ENCODE results near the gene MINDY2.
"Not testable (repeated sequence)": the region's sequence is repeated elsewhere in the genome, so short reads cannot be mapped to it uniquely, and the experiment has no call there.

Gene MINDY2

GRCh38 chr15:58761010-58761388 is 10.1 kb upstream of the MINDY2 start:
- no peak overlapping the region for H3K27ac Mint-ChIP-seq (ENCODE audit: low read depth)
- no peaks in the 10 kb centered on the region for H3K27me3 Mint-ChIP-seq
- H3K36me3 Mint-ChIP-seq (ENCODE audit: insufficient read depth), result no peaks in the 10 kb centered on the region
- H3K9me3 Mint-ChIP-seq, result peaks cover 6% of the 10 kb centered on the region
- ATAC-seq (replicated peaks; ENCODE audit: extremely low read depth, poor library complexity, severe bottlenecking) (no peak), DNase-seq (ENCODE audit: low spot score in 2 of 2) (no peak)
- H3K4me1 Mint-ChIP-seq, result no peaks in the 10 kb centered on the region
- H3K4me3 Mint-ChIP-seq, result no peak overlapping the region

- H3K36me3 Mint-ChIP-seq (ENCODE audit: insufficient read depth), result no peaks in the 10 kb centered on the region
- no peak for ATAC-seq (replicated peaks; ENCODE audit: extremely low read depth, poor library complexity, severe bottlenecking)
- H3K4me3 Mint-ChIP-seq, result no peak overlapping the region
- no peak for DNase-seq (ENCODE audit: low spot score in 2 of 2)
- no peaks in the 10 kb centered on the region for H3K27me3 Mint-ChIP-seq
- peaks cover 6% of the 10 kb centered on the region for H3K9me3 Mint-ChIP-seq
- H3K4me1 Mint-ChIP-seq, result no peaks in the 10 kb centered on the region
- H3K27ac Mint-ChIP-seq (ENCODE audit: low read depth), result no peak overlapping the region
Measured at GRCh38 chr15:58762285-58762684, 8.8 kb upstream of the MINDY2 start.

GRCh38 chr15:58762731-58763130 is 8.4 kb upstream of the MINDY2 start:
- Mint-ChIP-seq H3K27ac (ENCODE audit: low read depth) (no peak overlapping the region), H3K4me3 (no peak overlapping the region), H3K27me3 (no peaks in the 10 kb centered on the region), H3K9me3 (peaks cover 6% of the 10 kb centered on the region), H3K36me3 (ENCODE audit: insufficient read depth) (no peaks in the 10 kb centered on the region), H3K4me1 (no peaks in the 10 kb centered on the region)
- DNase-seq (ENCODE audit: low spot score in 2 of 2), result no peak
- ATAC-seq (replicated peaks; ENCODE audit: extremely low read depth, poor library complexity, severe bottlenecking), result no peak

GRCh38 chr15:58764468-58764867 is 6.6 kb upstream of the MINDY2 start:
- ATAC-seq (replicated peaks; ENCODE audit: extremely low read depth, poor library complexity, severe bottlenecking) (no peak), DNase-seq (ENCODE audit: low spot score in 2 of 2) (no peak)
- peaks cover 2% of the 10 kb centered on the region for H3K36me3 Mint-ChIP-seq (ENCODE audit: insufficient read depth)
- peaks cover 6% of the 10 kb centered on the region for H3K9me3 Mint-ChIP-seq
- no peaks in the 10 kb centered on the region for H3K27me3 Mint-ChIP-seq
- H3K4me3 Mint-ChIP-seq, result no peak overlapping the region
- no peak overlapping the region for H3K27ac Mint-ChIP-seq (ENCODE audit: low read depth)
- H3K4me1 Mint-ChIP-seq, result no peaks in the 10 kb centered on the region

GRCh38 chr15:58766290-58766689 is 4.8 kb upstream of the MINDY2 start:
- H3K27ac Mint-ChIP-seq (ENCODE audit: low read depth), result no peak overlapping the region
- DNase-seq (ENCODE audit: low spot score in 2 of 2), result no peak
- ATAC-seq (replicated peaks; ENCODE audit: extremely low read depth, poor library complexity, severe bottlenecking), result no peak
- H3K9me3 Mint-ChIP-seq, result peaks cover 6% of the 10 kb centered on the region
- H3K4me3 Mint-ChIP-seq, result no peak overlapping the region
- peaks cover 5% of the 10 kb centered on the region for H3K36me3 Mint-ChIP-seq (ENCODE audit: insufficient read depth)
- H3K27me3 Mint-ChIP-seq, result no peaks in the 10 kb centered on the region
- H3K4me1 Mint-ChIP-seq, result no peaks in the 10 kb centered on the region

- H3K36me3 Mint-ChIP-seq (ENCODE audit: insufficient read depth); H3K4me1 Mint-ChIP-seq; H3K27ac Mint-ChIP-seq (ENCODE audit: low read depth); H3K4me3 Mint-ChIP-seq; H3K9me3 Mint-ChIP-seq; H3K27me3 Mint-ChIP-seq; DNase-seq (ENCODE audit: low spot score in 2 of 2); ATAC-seq (replicated peaks; ENCODE audit: extremely low read depth, poor library complexity, severe bottlenecking): not testable (repeated sequence)
Measured at GRCh38 chr15:58768601-58769004, 2.5 kb upstream of the MINDY2 start.

- Mint-ChIP-seq H3K27ac (ENCODE audit: low read depth) (peak overlapping the region; percentile 86), H3K4me3 (no peak overlapping the region), H3K36me3 (ENCODE audit: insufficient read depth) (peaks cover 9% of the 10 kb centered on the region), H3K27me3 (no peaks in the 10 kb centered on the region), H3K4me1 (no peaks in the 10 kb centered on the region), H3K9me3 (no peaks in the 10 kb centered on the region)
- ATAC-seq (replicated peaks; ENCODE audit: extremely low read depth, poor library complexity, severe bottlenecking), result peak; percentile 56
- DNase-seq (ENCODE audit: low spot score in 2 of 2), result no peak
Measured at GRCh38 chr15:58770519-58770856, 614 bp upstream of the MINDY2 start.

- DNase-seq (ENCODE audit: low spot score in 2 of 2), result no peak
- no peaks in the 10 kb centered on the region for H3K4me1 Mint-ChIP-seq
- peaks cover 9% of the 10 kb centered on the region for H3K36me3 Mint-ChIP-seq (ENCODE audit: insufficient read depth)
- peak; percentile 2 for ATAC-seq (replicated peaks; ENCODE audit: extremely low read depth, poor library complexity, severe bottlenecking)
- H3K27me3 Mint-ChIP-seq, result no peaks in the 10 kb centered on the region
- H3K9me3 Mint-ChIP-seq, result no peaks in the 10 kb centered on the region
- H3K4me3 Mint-ChIP-seq, result no peak overlapping the region
- peak overlapping the region; percentile 86 for H3K27ac Mint-ChIP-seq (ENCODE audit: low read depth)
Measured at GRCh38 chr15:58771621-58772250, 634 bp downstream of the MINDY2 start.

- Mint-ChIP-seq H3K27me3 (no peaks in the 10 kb centered on the region), H3K9me3 (no peaks in the 10 kb centered on the region), H3K4me1 (peaks cover 6% of the 10 kb centered on the region), H3K27ac (ENCODE audit: low read depth) (no peak overlapping the region), H3K36me3 (ENCODE audit: insufficient read depth) (peaks cover 11% of the 10 kb centered on the region), H3K4me3 (no peak overlapping the region)
- DNase-seq (ENCODE audit: low spot score in 2 of 2), result no peak
- no peak for ATAC-seq (replicated peaks; ENCODE audit: extremely low read depth, poor library complexity, severe bottlenecking)
Measured at GRCh38 chr15:58773024-58773423, 1.9 kb downstream of the MINDY2 start.

GRCh38 chr15:58775402-58775801 is 4.3 kb downstream of the MINDY2 start:
- H3K9me3 Mint-ChIP-seq, result no peaks in the 10 kb centered on the region

GRCh38 chr15:58777107-58777506 is 6.0 kb downstream of the MINDY2 start:
- peaks cover 11% of the 10 kb centered on the region for H3K4me1 Mint-ChIP-seq
- no peak overlapping the region for H3K4me3 Mint-ChIP-seq
- DNase-seq (ENCODE audit: low spot score in 2 of 2) (no peak), ATAC-seq (replicated peaks; ENCODE audit: extremely low read depth, poor library complexity, severe bottlenecking) (no peak)
- no peaks in the 10 kb centered on the region for H3K27me3 Mint-ChIP-seq
- H3K27ac Mint-ChIP-seq (ENCODE audit: low read depth), result no peak overlapping the region
- no peaks in the 10 kb centered on the region for H3K9me3 Mint-ChIP-seq
- peaks cover 8% of the 10 kb centered on the region for H3K36me3 Mint-ChIP-seq (ENCODE audit: insufficient read depth)

More at GRCh38 chr15:58775402-58775801, 4.3 kb downstream of the MINDY2 start:
- Mint-ChIP-seq H3K27ac (ENCODE audit: low read depth) (no peak overlapping the region), H3K27me3 (no peaks in the 10 kb centered on the region), H3K4me1 (peaks cover 7% of the 10 kb centered on the region), H3K4me3 (no peak overlapping the region), H3K36me3 (ENCODE audit: insufficient read depth) (peaks cover 15% of the 10 kb centered on the region)
- DNase-seq (ENCODE audit: low spot score in 2 of 2) (no peak), ATAC-seq (replicated peaks; ENCODE audit: extremely low read depth, poor library complexity, severe bottlenecking) (no peak)

GRCh38 chr15:58779554-58779953 is 8.5 kb downstream of the MINDY2 start:
- no peaks in the 10 kb centered on the region for H3K9me3 Mint-ChIP-seq
- H3K36me3 Mint-ChIP-seq (ENCODE audit: insufficient read depth), result peaks cover 12% of the 10 kb centered on the region
- no peaks in the 10 kb centered on the region for H3K27me3 Mint-ChIP-seq
- H3K4me3 Mint-ChIP-seq, result no peak overlapping the region
- no peak overlapping the region for H3K27ac Mint-ChIP-seq (ENCODE audit: low read depth)
- no peak for DNase-seq (ENCODE audit: low spot score in 2 of 2)
- no peak for ATAC-seq (replicated peaks; ENCODE audit: extremely low read depth, poor library complexity, severe bottlenecking)
- H3K4me1 Mint-ChIP-seq, result peaks cover 11% of the 10 kb centered on the region

GRCh38 chr15:58785355-58785754 is 14.3 kb downstream of the MINDY2 start:
- no peak overlapping the region for H3K4me3 Mint-ChIP-seq
- H3K9me3 Mint-ChIP-seq, result no peaks in the 10 kb centered on the region
- no peak overlapping the region for H3K27ac Mint-ChIP-seq (ENCODE audit: low read depth)
- no peak for ATAC-seq (replicated peaks; ENCODE audit: extremely low read depth, poor library complexity, severe bottlenecking)
- H3K4me1 Mint-ChIP-seq, result peaks cover 6% of the 10 kb centered on the region
- DNase-seq (ENCODE audit: low spot score in 2 of 2), result no peak
- H3K36me3 Mint-ChIP-seq (ENCODE audit: insufficient read depth), result peaks cover 17% of the 10 kb centered on the region
- no peaks in the 10 kb centered on the region for H3K27me3 Mint-ChIP-seq
